GM12864 (cell line): ENCODE data around the gene MALRD1.

Experiments
- DNase-seq: peaks from one replicate; pipeline ENCODE4 v3.0.0-alpha.2; 2011; ENCODE audit warnings: low read depth
- H3K4me3 ChIP-seq: 2 replicates; pipeline ENCODE4 v1.5.1; 2011; ENCODE audit warnings: mild to moderate bottlenecking, low read depth, low read length, control low read depth
- CTCF ChIP-seq: IDR thresholded peaks from 2 replicates; pipeline ENCODE4 v1.5.1; 2011; ENCODE audit warnings: low read depth, mild to moderate bottlenecking, moderate library complexity, low read length, control low read depth, inconsistent platforms; ENCODE audit errors: missing control alignments

MALRD1 gene

GRCh38 chr10:19654576-19654975 is 606.0 kb downstream of the MALRD1 start:
- TF ChIP-seq CTCF: no peak
- DNase-seq: no peak
- no peak overlapping the region for H3K4me3 ChIP-seq

GRCh38 chr10:19656420-19657042 is 607.9 kb downstream of the MALRD1 start:
- DNase-seq: no peak
- TF ChIP-seq CTCF: no peak
- H3K4me3 ChIP-seq: no peak overlapping the region

GRCh38 chr10:19658131-19658530 is 609.5 kb downstream of the MALRD1 start:
- H3K4me3 ChIP-seq: no peak overlapping the region
- no peak for DNase-seq
- no peak for TF ChIP-seq CTCF

GRCh38 chr10:19658622-19659233 is 610.1 kb downstream of the MALRD1 start:
- DNase-seq: no peak
- TF ChIP-seq CTCF: no peak
- H3K4me3 ChIP-seq: no peak overlapping the region

- DNase-seq: no peak
- H3K4me3 ChIP-seq: no peak overlapping the region
- TF ChIP-seq CTCF: no peak
These were observed 611.5 kb downstream of the MALRD1 start for GRCh38 chr10:19659920-19660655.

- H3K4me3 ChIP-seq: no peak overlapping the region
- TF ChIP-seq CTCF: no peak
- DNase-seq: no peak
These were observed 614.7 kb downstream of the MALRD1 start for GRCh38 chr10:19663344-19663743.

GRCh38 chr10:19668116-19668515 is 619.5 kb downstream of the MALRD1 start:
- no peak for DNase-seq
- no peak for TF ChIP-seq CTCF
- H3K4me3 ChIP-seq: no peak overlapping the region
